ENCODE measurements around the gene RFX8. TPM values are rescaled to one million over a fixed set of nuclear protein-coding genes. Genes with fewer than 3 reads are reported as not detected.

The RFX8 gene
- total and polyA plus RNA-seq, 2 of the 8 experiments (the other 6 are each of a cell fraction or from before 2014, with no cell fraction given) = 0.60 to 0.97 TPM

DNA sequence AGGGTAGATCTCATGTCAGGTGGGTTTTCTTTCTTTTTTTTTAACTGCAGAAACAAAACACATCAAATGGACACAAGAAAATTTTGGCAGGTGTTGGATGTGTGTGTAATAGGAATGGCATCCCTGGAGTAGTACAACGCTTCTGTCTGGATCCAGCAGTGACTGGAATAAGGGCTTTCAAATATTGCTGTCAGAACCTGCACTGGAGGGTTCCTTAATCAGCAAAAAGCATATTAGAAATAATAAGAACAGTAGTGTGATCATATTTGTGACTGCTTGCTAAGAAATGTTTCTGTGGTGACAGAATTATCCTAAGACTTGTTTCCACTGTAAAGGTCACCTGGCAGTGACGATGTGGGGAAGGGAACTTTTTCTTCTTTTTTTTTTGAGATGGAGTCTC, 118.4 kb downstream of the RFX8 start:
- H3K23ac ChIP-seq (ENCODE audit: insufficient read length) = no peak overlapping the region
- FAIRE-seq (no peak), DNase-seq (ENCODE audit: low read depth in 1 of 2, low spot score in 2 of 2) (no peak)
- H4K20me1 ChIP-seq (replicated peaks in 1 of 2; ENCODE audit: control insufficient read depth in 1 of 2, insufficient read depth in 2 of 2, low read length in 2 of 2) = no peaks in the 10 kb centered on the region
- H2BK5ac ChIP-seq (ENCODE audit: low read depth, low read length) = no peak overlapping the region
- H3K36me3 ChIP-seq (ENCODE audit: control insufficient read depth in 2 of 4, insufficient read depth in 4 of 4, low read length in 3 of 4) = no peaks in the 10 kb centered on the region
- POLR2A ChIA-PET (ENCODE audit: partially characterized antibody) = no interaction called here
- no peak overlapping the region for H2BK12ac ChIP-seq (ENCODE audit: low read depth, low read length)
- no peak overlapping the region for H3K4ac ChIP-seq (replicated peaks; ENCODE audit: insufficient read length, low read depth, low read length)
- no peak overlapping the region for H3K4me3 ChIP-seq (ENCODE audit: extremely low read depth in 1 of 4, insufficient read depth in 2 of 4, low read depth in 3 of 4, low read length in 4 of 4)
- H3K27ac ChIP-seq (ENCODE audit: low read depth, low read length) = no peak overlapping the region
- no peak overlapping the region for H4K8ac ChIP-seq (ENCODE audit: extremely low read depth, insufficient read depth, low read length)
- H3K23me2 ChIP-seq (ENCODE audit: low read depth, low read length) = no peaks in the 10 kb centered on the region
- no peak overlapping the region for H2BK20ac ChIP-seq (ENCODE audit: low read length)
- H2AK5ac ChIP-seq (ENCODE audit: low read depth, low read length) = no peak overlapping the region
- H4K5ac ChIP-seq (ENCODE audit: insufficient read length, low read depth, low read length) = no peak overlapping the region
- no peaks in the 10 kb centered on the region for H3K79me1 ChIP-seq (ENCODE audit: low read depth, low read length)
- no peaks in the 10 kb centered on the region for H3K9me3 ChIP-seq (ENCODE audit: insufficient read depth in 2 of 2, low read depth in 1 of 2, low read length in 1 of 2)
- H4K91ac ChIP-seq (replicated peaks; ENCODE audit: insufficient read length, low read length) = no peak overlapping the region
- H3K14ac ChIP-seq (ENCODE audit: insufficient read length) = no peak overlapping the region
- CTCF ChIA-PET (ENCODE audit: partially characterized antibody) = interaction anchor here (1.3 to 2.5 kb wide), 2 partner anchors 14 to 54 kb away, joined by 3 to 14 read pairs; no protein-coding TSS in a partner anchor
- WGBS, 2 experiments (ENCODE audit: extremely low coverage in 1 of 2, insufficient coverage in 1 of 2, insufficient read length in 1 of 2, insufficient replicate concordance in 2 of 2, low coverage in 1 of 2, low lambda C conversion rate in 2 of 2, missing lambda C conversion rate in 1 of 2) = 95% methylated on average over 2 of the region's 2 CpGs; no CpG with 5 or more reads in 1 of the 2 experiments
- H3K56ac ChIP-seq (replicated peaks; ENCODE audit: insufficient read length, low read depth, low read length) = no peak overlapping the region
- H2AFZ ChIP-seq (ENCODE audit: low read length) = no peak overlapping the region
- H3K79me2 ChIP-seq (ENCODE audit: control insufficient read depth in 1 of 2, insufficient read depth in 2 of 2, low read length in 2 of 2) = no peaks in the 10 kb centered on the region
- H3K4me1 ChIP-seq (replicated peaks in 1 of 4; ENCODE audit: control insufficient read depth in 3 of 4, insufficient read depth in 4 of 4, low read length in 3 of 4) = peaks cover 0 to 6% (median 2%) of the 10 kb centered on the region in 4 experiments; a peak in 5 of 7 replicates
- no peak overlapping the region for H3K4me2 ChIP-seq (ENCODE audit: insufficient read depth in 1 of 2, low read depth in 2 of 2, low read length in 2 of 2)
- H3K27me3 ChIP-seq (replicated peaks in 1 of 4; ENCODE audit: control insufficient read depth in 3 of 4, extremely low read depth in 1 of 4, insufficient read depth in 3 of 4, low read length in 3 of 4) = no peaks in the 10 kb centered on the region
- H2BK120ac ChIP-seq (replicated peaks; ENCODE audit: low read depth, low read length) = no peak overlapping the region
- no peak overlapping the region for H3K9ac ChIP-seq (replicated peaks in 1 of 4; ENCODE audit: extremely low read depth in 1 of 4, low read depth in 3 of 4, low read length in 3 of 4)
- H3K18ac ChIP-seq (ENCODE audit: extremely low read depth, low read length) = no peak overlapping the region
- no peak overlapping the region for H2BK15ac ChIP-seq (ENCODE audit: low read length)
- TF ChIP-seq CHD2 (IDR thresholded peaks at IDR 0.05; ENCODE audit: low read length) = no peak

Data from H1 (cell line).